Type B pancreatic cell (in vitro differentiated cells): Measurements from ENCODE around the gene CEP112. TPM values are rescaled to one million over a fixed set of nuclear protein-coding genes. Genes with fewer than 3 reads are reported as not detected.

Source experiments
- DNase-seq: peaks from one replicate; pipeline ENCODE4 v3.0.0; 2021; ENCODE audit warnings: mixed read lengths; ENCODE audit not compliant: unreplicated experiment; ENCODE audit errors: extremely low spot score
- H3K27ac Mint-ChIP-seq: 2 replicates; pipeline ENCODE4 v1.8.0; 2021; ENCODE audit warnings: mild to moderate bottlenecking, mixed read lengths
- H3K27me3 Mint-ChIP-seq: 2 replicates; pipeline ENCODE4 v1.8.0; 2021; ENCODE audit warnings: mixed read lengths
- H3K36me3 Mint-ChIP-seq: 2 replicates; pipeline ENCODE4 v1.8.0; 2021; ENCODE audit warnings: mixed read lengths
- H3K4me1 Mint-ChIP-seq: one replicate; pipeline ENCODE4 v1.8.0; 2021; ENCODE audit warnings: mixed read lengths; ENCODE audit not compliant: unreplicated experiment
- H3K4me3 Mint-ChIP-seq: 2 replicates; pipeline ENCODE4 v1.8.0; 2021; ENCODE audit warnings: mild to moderate bottlenecking, mixed read lengths
- H3K9me3 Mint-ChIP-seq: 2 replicates; pipeline ENCODE4 v1.8.0; 2021; ENCODE audit warnings: mixed read lengths
- CTCF ChIP-seq: fragments of 200-600 bp; sonication (generic); conservative IDR thresholded peaks from 2 replicates; pipeline ENCODE4 v1.5.0; 2021; ENCODE audit warnings: antibody characterized with exemption, mild to moderate bottlenecking
- total RNA-seq: library from RNA; stranded (reverse); gene quantifications from 2 replicates; pipeline ENCODE4 v1.2.1, GENCODE V29; 2021; ENCODE audit warnings: low replicate concordance

Gene CEP112
- total RNA-seq, 1 donor from 2014 or later = 18.0 TPM

DNA sequence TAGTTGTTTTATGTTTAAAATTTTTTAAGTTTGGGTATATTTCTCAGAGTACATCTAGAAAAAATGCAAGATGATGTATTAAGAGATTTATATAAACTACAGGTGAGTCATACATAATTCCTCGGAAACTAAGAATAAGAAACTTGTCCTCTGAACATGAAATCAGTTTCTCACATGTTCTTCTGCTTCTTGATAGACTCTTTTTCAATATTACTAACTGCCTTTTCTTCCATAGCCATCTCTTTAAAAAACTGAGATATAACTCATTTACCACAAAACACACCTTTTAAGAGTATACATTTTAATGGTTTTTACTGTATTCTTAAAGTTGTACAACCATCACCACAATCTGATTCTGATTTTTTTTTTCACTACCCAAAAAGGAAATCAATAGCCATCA is 392.1 kb downstream of the CEP112 start:
- no peak overlapping the region for H3K27ac Mint-ChIP-seq
- H3K4me3 Mint-ChIP-seq = no peak overlapping the region
- H3K36me3 Mint-ChIP-seq = peaks cover 6% of the 10 kb centered on the region
- no peak for DNase-seq
- TF ChIP-seq CTCF = no peak
- H3K9me3 Mint-ChIP-seq = peaks cover 6% of the 10 kb centered on the region
- no peaks in the 10 kb centered on the region for H3K27me3 Mint-ChIP-seq
- H3K4me1 Mint-ChIP-seq = peaks cover 4% of the 10 kb centered on the region

DNA sequence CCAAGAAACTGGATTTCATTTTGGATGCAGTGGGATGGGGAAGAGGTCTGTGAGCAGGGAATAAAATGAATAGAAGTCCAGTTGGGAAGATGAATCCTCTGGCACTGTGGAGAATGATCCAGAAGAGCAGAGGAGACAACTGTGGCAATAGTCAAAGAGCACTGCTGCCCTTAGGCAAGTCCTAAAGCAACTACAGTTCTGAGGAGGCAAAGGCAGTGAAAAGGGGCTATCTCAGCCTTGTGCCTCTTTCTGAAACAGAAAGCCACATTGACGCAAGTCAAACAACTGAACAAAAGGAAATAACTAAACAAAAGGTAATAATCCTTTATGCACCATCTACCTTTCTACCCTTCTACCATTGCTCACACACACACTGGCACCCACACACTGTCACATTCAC is 392.5 kb downstream of the CEP112 start:
- Mint-ChIP-seq H3K9me3 (peaks cover 6% of the 10 kb centered on the region), H3K4me3 (no peak overlapping the region), H3K36me3 (peaks cover 6% of the 10 kb centered on the region), H3K27ac (no peak overlapping the region), H3K27me3 (no peaks in the 10 kb centered on the region), H3K4me1 (peaks cover 7% of the 10 kb centered on the region)
- DNase-seq = no peak
- no peak for TF ChIP-seq CTCF

DNA sequence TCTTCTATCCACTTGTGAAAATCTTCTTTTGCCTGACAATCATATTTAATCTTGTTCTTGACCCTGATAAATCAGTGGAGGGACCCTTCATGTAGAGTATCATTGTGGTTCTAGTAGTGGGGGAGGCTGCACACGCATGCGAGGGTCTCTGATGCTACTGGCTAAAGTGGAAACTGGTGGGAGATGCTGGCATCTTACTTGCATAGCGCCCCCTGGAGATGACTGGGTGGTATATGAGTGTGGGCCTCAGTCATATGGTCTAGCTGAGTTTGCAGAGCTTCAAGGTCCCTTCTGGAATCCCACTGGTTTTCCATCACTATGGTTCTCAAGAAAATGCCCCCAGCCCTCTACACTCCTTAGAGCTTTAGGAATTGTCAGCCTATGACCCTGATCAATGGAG is 394.1 kb downstream of the CEP112 start:
- Mint-ChIP-seq H3K27me3 (no peaks in the 10 kb centered on the region), H3K27ac (no peak overlapping the region), H3K4me3 (no peak overlapping the region), H3K36me3 (peaks cover 6% of the 10 kb centered on the region), H3K4me1 (peaks cover 9% of the 10 kb centered on the region), H3K9me3 (peaks cover 6% of the 10 kb centered on the region)
- no peak for DNase-seq
- TF ChIP-seq CTCF = peak; percentile 58

GRCh38 chr17:65797101-65797500 is 394.8 kb downstream of the CEP112 start:
- no peak for TF ChIP-seq CTCF
- H3K4me3 Mint-ChIP-seq = no peak overlapping the region
- no peaks in the 10 kb centered on the region for H3K36me3 Mint-ChIP-seq
- H3K4me1 Mint-ChIP-seq = peaks cover 9% of the 10 kb centered on the region
- H3K9me3 Mint-ChIP-seq = peaks cover 6% of the 10 kb centered on the region
- H3K27me3 Mint-ChIP-seq = no peaks in the 10 kb centered on the region
- no peak overlapping the region for H3K27ac Mint-ChIP-seq
- DNase-seq = no peak

- H3K9me3 Mint-ChIP-seq = no peaks in the 10 kb centered on the region
- peak; percentile 66 for TF ChIP-seq CTCF
- H3K27ac Mint-ChIP-seq = no peak overlapping the region
- no peaks in the 10 kb centered on the region for H3K36me3 Mint-ChIP-seq
- no peak for DNase-seq
- H3K4me1 Mint-ChIP-seq = peaks cover 9% of the 10 kb centered on the region
- H3K4me3 Mint-ChIP-seq = no peak overlapping the region
- no peaks in the 10 kb centered on the region for H3K27me3 Mint-ChIP-seq
Observed at GRCh38 chr17:65794572-65794971, 397.4 kb downstream of the CEP112 start.

- no peak for DNase-seq
- Mint-ChIP-seq H3K4me1 (peaks cover 9% of the 10 kb centered on the region), H3K27me3 (no peaks in the 10 kb centered on the region), H3K4me3 (no peak overlapping the region), H3K36me3 (peaks cover 3% of the 10 kb centered on the region), H3K9me3 (no peaks in the 10 kb centered on the region), H3K27ac (no peak overlapping the region)
- no peak for TF ChIP-seq CTCF
Observed at GRCh38 chr17:65790241-65790640, 401.7 kb downstream of the CEP112 start.
